T-cell (primary cell): ENCODE results near the gene UCK1. TPM values are rescaled to one million over a fixed set of nuclear protein-coding genes. Genes with fewer than 3 reads are reported as not detected.

Source experiments
- ATAC-seq, 4 experiments: fragments of 200-7000 bp in 3 of 4; fragments of 150-1000 bp in 1 of 4; cut with Tn5 transposase; replicated peaks in 1 of 4; 1 replicate in 3 of 4; 2 replicates in 1 of 4; pipeline ENCODE4 v1.10.0; 2021; ENCODE audit warnings: moderate library complexity in 3 of 4, mild to moderate bottlenecking in 2 of 4, moderate number of reproducible peaks in 1 of 4
- CTCF ChIA-PET, 2 donors: fragments of 300-600 bp; sonication (Branson Sonifier 250); formaldehyde crosslinking; loops; one replicate each; lab custom pipeline; 2022; ENCODE audit warnings: antibody characterized with exemption in 2 of 2; lab: Charles Lee
- POLR2A ChIA-PET, 2 donors: fragments of 300-600 bp; sonication (Branson Sonifier 250); formaldehyde crosslinking; loops; one replicate each; lab custom pipeline; 2022; ENCODE audit warnings: antibody characterized with exemption in 2 of 2; lab: Charles Lee
- DNase-seq, 35 experiments: peaks; one replicate each; pipeline versions ENCODE4 v3.0.0 to v3.0.0-alpha.2; 2013 to 2023
- H3K27ac ChIP-seq: one replicate; pipeline ENCODE4 v1.5.1; 2013; ENCODE audit warnings: low read length
- H3K27me3 ChIP-seq, 2 experiments: replicated peaks in 1 of 2; 1 replicate in 1 of 2; 2 replicates in 1 of 2; pipeline versions ENCODE4 v1.6.1 to v1.7.0; 2013; ENCODE audit warnings: low read length in 1 of 2, mixed read lengths in 1 of 2; ENCODE audit not compliant: control insufficient read depth in 2 of 2, insufficient read depth in 2 of 2; ENCODE audit errors: extremely low read depth in 1 of 2
- H3K36me3 ChIP-seq, 2 donors: 1 replicate in 1 of 2; 2 replicates in 1 of 2; pipeline versions ENCODE4 v1.6.1 to v1.7.0; 2013; ENCODE audit warnings: low read length in 1 of 2; ENCODE audit not compliant: control insufficient read depth in 2 of 2, insufficient read depth in 1 of 2; ENCODE audit errors: extremely low read depth in 1 of 2
- H3K4me1 ChIP-seq, 2 experiments: 1 replicate in 1 of 2; 2 replicates in 1 of 2; pipeline versions ENCODE4 v1.6.1 to v1.7.0; 2013; ENCODE audit warnings: low read length in 2 of 2, mixed read lengths in 1 of 2; ENCODE audit not compliant: insufficient read depth in 2 of 2, control insufficient read depth in 1 of 2; ENCODE audit errors: extremely low read depth in 1 of 2
- H3K4me3 ChIP-seq, 2 donors: 1 replicate in 1 of 2; 2 replicates in 1 of 2; pipeline versions ENCODE4 v1.5.1 to v1.7.0; 2013; ENCODE audit warnings: mild to moderate bottlenecking in 2 of 2, low read length in 1 of 2, moderate library complexity in 1 of 2; ENCODE audit not compliant: control insufficient read depth in 1 of 2; ENCODE audit errors: extremely low read depth in 1 of 2
- H3K9me3 ChIP-seq: 2 replicates; pipeline ENCODE4 v1.7.0; 2013
- H3K27ac Mint-ChIP-seq, 2 donors: one replicate each; pipeline ENCODE4 v1.8.0; 2020 to 2021; ENCODE audit warnings: mild to moderate bottlenecking in 2 of 2, mixed read lengths in 2 of 2
- H3K27me3 Mint-ChIP-seq, 2 donors: one replicate each; pipeline ENCODE4 v1.8.0; 2021 to 2022; ENCODE audit warnings: mixed read lengths in 2 of 2
- H3K36me3 Mint-ChIP-seq: one replicate; pipeline ENCODE4 v1.8.0; 2021; ENCODE audit warnings: mixed read lengths
- H3K4me1 Mint-ChIP-seq, 3 donors: one replicate each; pipeline ENCODE4 v1.8.0; 2020 to 2022; ENCODE audit warnings: mixed read lengths in 3 of 3, mild to moderate bottlenecking in 1 of 3
- H3K4me3 Mint-ChIP-seq, 3 donors: one replicate each; pipeline ENCODE4 v1.8.0; 2020 to 2022; ENCODE audit warnings: mild to moderate bottlenecking in 3 of 3, mixed read lengths in 3 of 3, moderate library complexity in 3 of 3
- H3K9me3 Mint-ChIP-seq, 3 donors: one replicate each; pipeline ENCODE4 v1.8.0; 2020 to 2022; ENCODE audit warnings: mixed read lengths in 3 of 3
- WGBS: methylation state at CpG from one replicate; pipeline ENCODE4 v1.1.5; 2013; ENCODE audit warnings: missing lambda C conversion rate; ENCODE audit not compliant: insufficient coverage; 5-methylcytosine and 5-hydroxymethylcytosine counted together
- total RNA-seq, 35 experiments: library from RNA in 6 of 35; stranded (reverse) in 6 of 35; fragments of 120-200 nt in 1 of 35; gene quantifications; one replicate each; pipeline versions ENCODE4 v1.2.1 to v1.2.4 and lab custom pipeline; 2013 to 2026

Gene UCK1
- total RNA-seq, 5 donors from 2014 or later (not counting 1 experiment from before 2014, with no cell fraction given), result 20.0 to 34.7 (median 32.0) TPM

DNA sequence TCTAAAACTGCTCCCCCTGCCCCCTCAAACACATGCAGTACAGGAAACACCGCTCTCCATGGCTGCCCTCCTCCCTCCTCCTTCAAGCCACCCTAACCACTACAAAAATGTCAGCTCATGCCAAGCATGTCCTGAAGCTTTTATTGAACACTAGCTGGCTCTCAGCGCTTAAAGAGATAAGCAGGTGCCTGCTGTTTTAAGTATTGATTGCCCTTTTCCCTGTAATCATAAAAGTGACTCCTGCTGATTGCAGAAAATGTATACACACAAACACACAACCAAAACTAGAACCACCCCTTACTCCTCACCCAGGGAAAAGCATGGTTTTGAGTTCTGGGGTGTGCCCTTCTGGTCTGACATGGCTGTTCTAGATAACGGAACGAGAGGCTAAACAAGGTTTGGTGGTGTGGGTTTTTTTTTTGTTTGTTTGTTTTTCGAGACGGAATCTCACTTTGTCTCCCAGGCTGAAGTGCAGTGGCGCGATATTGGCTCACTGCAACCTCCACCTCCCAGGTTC lies 3.7 kb upstream of the UCK1 start:
- H3K9me3 ChIP-seq, result no peaks in the 10 kb centered on the region
- H3K4me3 ChIP-seq, result peak overlapping the region in 1 of 2 donors; percentile 40
- Mint-ChIP-seq H3K36me3 (no peaks in the 10 kb centered on the region), H3K27ac (peak overlapping the region; percentile 70 to 73), H3K4me1 (peaks cover 28 to 49% (median 39%) of the 10 kb centered on the region in 3 donors), H3K27me3 (no peaks in the 10 kb centered on the region), H3K9me3 (no peaks in the 10 kb centered on the region), H3K4me3 (peak overlapping the region in 1 of 3 donors; percentile 59)
- peak in 25 of 35 experiments; percentile 11 to 57 (median 33) for DNase-seq
- peak; percentile 24 to 60 (median 46) for ATAC-seq
- no peaks in the 10 kb centered on the region for H3K27me3 ChIP-seq
- POLR2A ChIA-PET, result interaction anchor here in 1 of 2 donors (0.6 kb wide), 1 partner anchor 25 kb away, joined by 3 read pairs; no protein-coding TSS in a partner anchor
- CTCF ChIA-PET, result no interaction called here
- WGBS, result 0% methylated on average over 1 of the region's 8 CpGs
- peaks cover 18 to 63% of the 10 kb centered on the region in 2 experiments for H3K4me1 ChIP-seq
- no peak overlapping the region for H3K27ac ChIP-seq
- H3K36me3 ChIP-seq, result peaks cover 0 to 3% of the 10 kb centered on the region in 2 donors

GRCh38 chr9:131530546-131530919 lies 530 bp downstream of the UCK1 start:
- peaks cover 9 to 35% of the 10 kb centered on the region in 2 donors for H3K36me3 ChIP-seq
- Mint-ChIP-seq H3K4me3 (peak overlapping the region; percentile 66 to 75 (median 69)), H3K9me3 (no peaks in the 10 kb centered on the region), H3K27me3 (no peaks in the 10 kb centered on the region), H3K27ac (peak overlapping the region in 1 of 2 donors; percentile 64), H3K36me3 (peaks cover 14% of the 10 kb centered on the region), H3K4me1 (peaks cover 25 to 36% (median 31%) of the 10 kb centered on the region in 3 donors)
- peaks cover 15 to 43% of the 10 kb centered on the region in 2 experiments for H3K4me1 ChIP-seq
- H3K9me3 ChIP-seq, result no peaks in the 10 kb centered on the region
- no peaks in the 10 kb centered on the region for H3K27me3 ChIP-seq
- H3K27ac ChIP-seq, result peak overlapping the region; percentile 58
- CTCF ChIA-PET, result no interaction called here
- DNase-seq, result peak in 1 of 35 experiments; percentile 16
- ATAC-seq, result peak; percentile 7 to 33 (median 24)
- WGBS, result 3% methylated on average over 27 of the region's 29 CpGs
- H3K4me3 ChIP-seq, result peak overlapping the region; percentile 57 to 66
- POLR2A ChIA-PET, result no interaction called here

GRCh38 chr9:131529597-131530545 lies 1.2 kb downstream of the UCK1 start:
- 78% methylated on average over 22 of the region's 24 CpGs for WGBS
- Histone ChIP-seq H3K4me3 (peak overlapping the region; percentile 57 to 66), H3K4me1 (peaks cover 12 to 36% of the 10 kb centered on the region in 2 experiments), H3K36me3 (peaks cover 16 to 39% of the 10 kb centered on the region in 2 donors), H3K27me3 (no peaks in the 10 kb centered on the region), H3K9me3 (no peaks in the 10 kb centered on the region), H3K27ac (peak overlapping the region; percentile 58)
- ChIA-PET POLR2A (no interaction called here), CTCF (interaction anchor here in 1 of 2 donors (0.6 kb wide), 1 partner anchor 1656 kb away, joined by 3 read pairs; no protein-coding TSS in a partner anchor)
- ATAC-seq, result no peak
- peaks cover 14% of the 10 kb centered on the region for H3K36me3 Mint-ChIP-seq
- H3K9me3 Mint-ChIP-seq, result no peaks in the 10 kb centered on the region
- DNase-seq, result no peak
- peak overlapping the region; percentile 66 to 75 (median 69) for H3K4me3 Mint-ChIP-seq
- H3K27me3 Mint-ChIP-seq, result no peaks in the 10 kb centered on the region
- peaks cover 23 to 30% (median 25%) of the 10 kb centered on the region in 3 donors for H3K4me1 Mint-ChIP-seq
- peak overlapping the region; percentile 59 to 75 for H3K27ac Mint-ChIP-seq

DNA sequence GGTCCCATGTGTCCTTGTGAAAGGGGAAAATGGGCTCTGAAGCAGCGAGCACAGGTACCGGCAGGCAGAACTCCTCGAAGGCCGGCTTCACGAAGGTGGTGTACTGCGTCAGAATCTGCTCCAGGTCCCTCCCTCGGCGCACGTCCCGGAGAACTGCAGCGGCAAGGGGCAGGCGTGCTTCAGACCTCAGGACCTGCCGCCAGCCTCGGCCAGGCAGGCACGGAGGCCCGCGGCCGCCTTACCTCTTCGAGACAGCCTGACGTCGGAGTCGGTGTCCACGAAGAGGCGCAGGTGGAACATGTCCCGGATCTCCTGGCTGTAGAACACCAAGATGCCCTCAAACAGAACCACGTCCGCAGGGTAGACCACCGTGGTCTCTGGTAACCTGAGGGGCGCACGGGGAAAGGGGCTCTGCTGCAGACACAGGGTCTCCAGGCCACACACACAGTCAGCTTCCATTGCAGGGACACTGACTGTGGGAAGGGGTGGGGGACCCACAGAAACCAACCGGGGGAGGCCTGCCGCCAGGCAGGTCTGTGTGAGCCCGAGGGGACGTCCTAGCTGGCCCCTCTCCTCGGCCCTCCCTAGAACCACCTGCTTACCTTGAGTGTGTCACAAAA lies 2.1 kb downstream of the UCK1 start:
- Mint-ChIP-seq H3K27me3 (no peaks in the 10 kb centered on the region), H3K27ac (no peak overlapping the region), H3K4me3 (peak overlapping the region; percentile 66 to 75 (median 69)), H3K9me3 (no peaks in the 10 kb centered on the region), H3K4me1 (peaks cover 15 to 22% (median 16%) of the 10 kb centered on the region in 3 donors), H3K36me3 (peaks cover 21% of the 10 kb centered on the region)
- peaks cover 23 to 47% of the 10 kb centered on the region in 2 donors for H3K36me3 ChIP-seq
- WGBS, result 95% methylated on average over 30 of the region's 35 CpGs
- H3K27ac ChIP-seq, result no peak overlapping the region
- CTCF ChIA-PET, result interaction anchor here in 1 of 2 donors (0.6 kb wide), 1 partner anchor 1657 kb away, joined by 3 read pairs; no protein-coding TSS in a partner anchor
- H3K9me3 ChIP-seq, result no peaks in the 10 kb centered on the region
- ATAC-seq (no peak), DNase-seq (no peak)
- H3K27me3 ChIP-seq, result no peaks in the 10 kb centered on the region
- POLR2A ChIA-PET, result no interaction called here
- peaks cover 6 to 27% of the 10 kb centered on the region in 2 experiments for H3K4me1 ChIP-seq
- H3K4me3 ChIP-seq, result no peak overlapping the region

- no peaks in the 10 kb centered on the region for H3K27me3 Mint-ChIP-seq
- Histone ChIP-seq H3K9me3 (no peaks in the 10 kb centered on the region), H3K4me1 (peaks cover 6 to 25% of the 10 kb centered on the region in 2 experiments), H3K36me3 (peaks cover 32 to 55% of the 10 kb centered on the region in 2 donors), H3K4me3 (no peak overlapping the region), H3K27ac (no peak overlapping the region), H3K27me3 (no peaks in the 10 kb centered on the region)
- peak overlapping the region in 1 of 2 donors; percentile 36 for H3K27ac Mint-ChIP-seq
- DNase-seq (no peak), ATAC-seq (no peak)
- H3K36me3 Mint-ChIP-seq, result peaks cover 21% of the 10 kb centered on the region
- H3K9me3 Mint-ChIP-seq, result no peaks in the 10 kb centered on the region
- WGBS, result 88% methylated on average over 6 of the region's 7 CpGs
- H3K4me3 Mint-ChIP-seq, result peak overlapping the region; percentile 37 to 50 (median 41)
- H3K4me1 Mint-ChIP-seq, result peaks cover 15 to 22% (median 16%) of the 10 kb centered on the region in 3 donors
- CTCF ChIA-PET, result no interaction called here
- POLR2A ChIA-PET, result interaction anchor here in 1 of 2 donors (0.7 kb wide), 1 partner anchor 18 kb away, joined by 5 read pairs; no protein-coding TSS in a partner anchor
Observed at GRCh38 chr9:131528186-131528585, 2.9 kb downstream of the UCK1 start.
